ENCODE results near the gene OSBPL8.
"Not testable (repeated sequence)": the region's sequence is repeated elsewhere in the genome, so short reads cannot be mapped to it uniquely, and the experiment has no call there.

OSBPL8 gene

GRCh38 chr12:76420222-76420621 lies 139.3 kb downstream of the OSBPL8 start:
- DNase-seq (ENCODE audit: low read depth in 2 of 2) = no peak

- DNase-seq (ENCODE audit: low read depth in 2 of 2) = no peak
Measured at GRCh38 chr12:76417116-76417515, 142.5 kb downstream of the OSBPL8 start.

- no peak for DNase-seq (ENCODE audit: low read depth in 2 of 2)
Measured at GRCh38 chr12:76413121-76413520, 146.4 kb downstream of the OSBPL8 start.

GRCh38 chr12:76410781-76411180 lies 148.8 kb downstream of the OSBPL8 start:
- DNase-seq (ENCODE audit: low read depth in 2 of 2) = peak; percentile 50 to 56

GRCh38 chr12:76410371-76410770 lies 149.2 kb downstream of the OSBPL8 start:
- DNase-seq (ENCODE audit: low read depth in 2 of 2) = no peak

- DNase-seq (ENCODE audit: low read depth in 2 of 2) = no peak
Measured at GRCh38 chr12:76409074-76409473, 150.5 kb downstream of the OSBPL8 start.

GRCh38 chr12:76407710-76408109 lies 151.9 kb downstream of the OSBPL8 start:
- no peak for DNase-seq (ENCODE audit: low read depth in 2 of 2)

- DNase-seq (ENCODE audit: low read depth in 2 of 2) = no peak
Measured at GRCh38 chr12:76402259-76402658, 157.3 kb downstream of the OSBPL8 start.

- DNase-seq (ENCODE audit: low read depth in 2 of 2) = no peak
Measured at GRCh38 chr12:76400136-76400535, 159.4 kb downstream of the OSBPL8 start.

- no peak for DNase-seq (ENCODE audit: low read depth in 2 of 2)
Measured at GRCh38 chr12:76399040-76399439, 160.5 kb downstream of the OSBPL8 start.

- no peak for DNase-seq (ENCODE audit: low read depth in 2 of 2)
Measured at GRCh38 chr12:76398106-76398505, 161.5 kb downstream of the OSBPL8 start.

- DNase-seq (ENCODE audit: low read depth in 2 of 2) = no peak
Measured at GRCh38 chr12:76391461-76391860, 168.1 kb downstream of the OSBPL8 start.

GRCh38 chr12:76387614-76388013 lies 172.0 kb downstream of the OSBPL8 start:
- DNase-seq (ENCODE audit: low read depth in 2 of 2) = no peak

GRCh38 chr12:76384560-76384959 lies 175.0 kb downstream of the OSBPL8 start:
- no peak for DNase-seq (ENCODE audit: low read depth in 2 of 2)

GRCh38 chr12:76383988-76384387 lies 175.6 kb downstream of the OSBPL8 start:
- DNase-seq (ENCODE audit: low read depth in 2 of 2) = no peak

GRCh38 chr12:76379261-76379660 lies 180.3 kb downstream of the OSBPL8 start:
- DNase-seq (ENCODE audit: low read depth in 2 of 2) = no peak

- DNase-seq (ENCODE audit: low read depth in 2 of 2) = not testable (repeated sequence)
Measured at GRCh38 chr12:76376876-76377275, 182.7 kb downstream of the OSBPL8 start.

- no peak for DNase-seq (ENCODE audit: low read depth in 2 of 2)
Measured at GRCh38 chr12:76375939-76376338, 183.6 kb downstream of the OSBPL8 start.

GRCh38 chr12:76375470-76375869 lies 184.1 kb downstream of the OSBPL8 start:
- DNase-seq (ENCODE audit: low read depth in 2 of 2) = no peak

- DNase-seq (ENCODE audit: low read depth in 2 of 2) = no peak
Measured at GRCh38 chr12:76374386-76375020, 185.1 kb downstream of the OSBPL8 start.

- no peak for DNase-seq (ENCODE audit: low read depth in 2 of 2)
Measured at GRCh38 chr12:76368230-76368629, 191.3 kb downstream of the OSBPL8 start.

GRCh38 chr12:76366163-76366562 lies 193.4 kb downstream of the OSBPL8 start:
- no peak for DNase-seq (ENCODE audit: low read depth in 2 of 2)

GRCh38 chr12:76364131-76364530 lies 195.4 kb downstream of the OSBPL8 start:
- DNase-seq (ENCODE audit: low read depth in 2 of 2) = not testable (repeated sequence)

- no peak for DNase-seq (ENCODE audit: low read depth in 2 of 2)
Measured at GRCh38 chr12:76360316-76360715, 199.3 kb downstream of the OSBPL8 start.
